Germinal center (tissue), 1 donor: Measurements from ENCODE around the gene MKRN2.
"Not testable (repeated sequence)": the region's sequence is repeated elsewhere in the genome, so short reads cannot be mapped to it uniquely, and the experiment has no call there.

ENCODE experiments used
- DNase-seq: peaks from one replicate; pipeline ENCODE4 v3.0.0; 2012; ENCODE audit warnings: mixed read lengths, low spot score

Gene MKRN2, protein sequence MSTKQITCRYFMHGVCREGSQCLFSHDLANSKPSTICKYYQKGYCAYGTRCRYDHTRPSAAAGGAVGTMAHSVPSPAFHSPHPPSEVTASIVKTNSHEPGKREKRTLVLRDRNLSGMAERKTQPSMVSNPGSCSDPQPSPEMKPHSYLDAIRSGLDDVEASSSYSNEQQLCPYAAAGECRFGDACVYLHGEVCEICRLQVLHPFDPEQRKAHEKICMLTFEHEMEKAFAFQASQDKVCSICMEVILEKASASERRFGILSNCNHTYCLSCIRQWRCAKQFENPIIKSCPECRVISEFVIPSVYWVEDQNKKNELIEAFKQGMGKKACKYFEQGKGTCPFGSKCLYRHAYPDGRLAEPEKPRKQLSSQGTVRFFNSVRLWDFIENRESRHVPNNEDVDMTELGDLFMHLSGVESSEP

DNA sequence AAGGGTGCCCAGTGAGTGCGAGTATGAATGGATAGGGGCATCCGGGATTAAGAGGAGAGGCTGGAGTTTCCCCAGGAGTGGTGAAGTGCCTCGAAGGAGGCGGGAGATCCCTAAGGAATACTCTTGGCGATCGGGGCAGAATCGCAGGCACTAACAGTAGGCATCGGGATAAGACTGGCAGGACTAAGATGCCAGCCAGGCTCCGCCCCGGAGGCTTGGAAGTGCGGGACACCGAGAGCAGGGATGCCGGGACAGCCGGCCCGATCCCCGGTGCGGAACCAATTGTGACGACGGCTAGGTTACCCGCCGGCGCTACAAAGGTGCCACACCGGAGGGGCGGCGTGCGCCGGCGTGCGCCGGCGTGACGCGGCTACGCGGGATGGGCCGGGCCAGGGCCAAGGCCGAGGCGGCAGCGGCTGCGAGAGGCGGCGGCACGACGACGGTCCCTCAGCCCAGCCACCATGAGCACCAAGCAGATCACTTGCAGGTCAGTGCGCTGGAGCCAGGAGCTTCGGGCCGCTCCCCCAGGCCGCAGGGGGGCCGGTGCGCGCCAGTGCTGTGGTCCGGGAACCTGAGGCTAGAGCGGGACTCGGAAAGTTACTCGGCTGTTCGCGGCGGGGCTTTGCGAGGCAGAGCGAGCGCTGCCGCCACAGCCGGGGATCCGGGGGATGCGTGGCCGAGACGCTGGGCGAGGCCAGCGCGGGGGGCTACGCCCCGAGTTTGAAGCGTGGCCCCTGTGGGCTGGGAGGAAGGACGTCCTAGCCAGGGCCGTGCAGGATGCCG, at the start of gene MKRN2:
MKRN2 (plus strand) TSS at position 398 of the 783 bp plus-strand sequence; CDS start at position 462, 64 bp downstream.
- peak; percentile 84 for DNase-seq

GRCh38 chr3:12507591-12508281, 49.2 kb upstream of the MKRN2 start:
- DNase-seq, result no peak

- no peak for DNase-seq
Observed at GRCh38 chr3:12508291-12508700, 48.6 kb upstream of the MKRN2 start.

DNA sequence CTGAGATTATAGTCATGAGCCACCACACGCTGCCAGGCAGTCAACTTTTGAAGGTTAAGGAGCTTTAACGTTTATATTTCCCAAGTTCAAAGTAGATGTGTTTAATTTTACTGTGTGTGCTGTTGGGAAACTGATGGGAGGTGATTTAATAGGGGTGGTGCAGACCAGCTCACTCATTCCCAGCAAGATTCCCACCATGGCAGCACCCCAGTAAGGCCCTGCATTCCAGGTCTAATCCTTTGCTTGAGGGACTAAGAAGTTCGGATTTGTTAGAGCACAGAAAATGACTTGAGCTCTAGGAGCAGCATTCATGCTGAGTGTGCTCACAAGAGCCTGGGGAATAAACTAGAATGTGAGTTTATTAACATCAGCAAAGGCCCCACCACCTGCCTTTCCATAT, 47.4 kb upstream of the MKRN2 start:
- no peak for DNase-seq

DNA sequence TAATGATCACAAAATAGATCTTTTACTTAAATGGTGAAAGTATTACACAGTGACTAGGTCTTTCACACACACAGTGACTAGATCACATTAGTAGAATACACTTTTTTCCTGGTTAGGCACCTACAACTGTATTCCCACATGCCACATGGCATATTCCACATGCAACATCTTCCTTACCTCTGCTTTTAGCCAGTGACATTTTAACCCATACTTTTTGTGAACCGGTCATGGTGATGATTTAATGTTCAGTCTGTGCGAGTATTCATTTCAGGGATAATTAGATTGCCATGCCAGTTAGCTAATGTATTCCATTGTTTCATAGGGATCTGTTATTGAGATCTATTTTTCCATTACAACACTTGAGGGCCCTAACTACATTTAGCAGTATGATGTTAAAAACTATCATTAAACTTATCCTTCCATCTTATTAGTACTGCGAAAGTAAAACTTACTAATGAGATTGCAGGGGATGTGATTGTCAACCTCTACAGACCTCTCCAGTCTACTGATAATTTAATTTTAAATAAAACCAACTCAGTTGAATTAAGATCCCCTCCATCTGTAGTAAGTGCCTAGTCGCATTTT, 44.3 kb upstream of the MKRN2 start:
- no peak for DNase-seq

- DNase-seq, result no peak
Observed at GRCh38 chr3:12513694-12514446, 43.0 kb upstream of the MKRN2 start.

DNA sequence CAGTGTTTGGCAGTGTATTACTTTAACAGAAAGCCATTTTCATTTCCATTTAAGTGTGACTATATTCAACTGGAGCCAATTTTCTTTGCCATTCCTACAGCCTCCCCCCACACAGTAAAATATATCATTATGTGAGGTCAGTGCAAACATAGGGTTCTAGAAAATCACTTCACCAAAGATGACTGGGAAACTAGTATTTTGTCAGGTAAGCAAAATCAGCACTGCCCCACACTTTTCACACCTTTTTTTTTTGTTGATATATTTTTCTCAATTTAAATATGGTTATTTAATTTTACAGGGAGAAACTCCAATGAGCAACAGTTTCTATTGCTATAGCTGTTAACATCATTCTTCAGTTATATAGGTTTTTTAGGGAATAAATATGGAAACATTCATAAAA, 41.3 kb upstream of the MKRN2 start:
- DNase-seq, result no peak

DNA sequence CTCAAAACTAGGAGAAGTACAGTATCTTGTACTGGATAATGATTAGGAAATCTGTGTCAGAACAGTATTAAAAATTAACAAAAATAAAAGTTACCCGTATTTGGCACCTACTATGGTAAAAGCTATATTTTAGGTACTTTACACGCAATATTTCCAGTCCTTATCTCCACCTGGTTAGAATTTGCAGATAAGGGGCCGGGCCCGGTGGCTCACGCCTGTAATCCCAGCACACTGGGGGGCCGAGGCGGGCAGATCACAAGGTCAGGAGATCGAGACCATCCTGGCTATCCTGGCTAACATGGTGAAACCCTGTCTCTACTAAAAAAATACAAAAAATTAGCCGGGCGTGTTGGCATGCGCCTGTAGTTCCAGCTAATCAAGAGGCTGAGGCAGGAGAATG, 40.0 kb upstream of the MKRN2 start:
- DNase-seq, result no peak

DNA sequence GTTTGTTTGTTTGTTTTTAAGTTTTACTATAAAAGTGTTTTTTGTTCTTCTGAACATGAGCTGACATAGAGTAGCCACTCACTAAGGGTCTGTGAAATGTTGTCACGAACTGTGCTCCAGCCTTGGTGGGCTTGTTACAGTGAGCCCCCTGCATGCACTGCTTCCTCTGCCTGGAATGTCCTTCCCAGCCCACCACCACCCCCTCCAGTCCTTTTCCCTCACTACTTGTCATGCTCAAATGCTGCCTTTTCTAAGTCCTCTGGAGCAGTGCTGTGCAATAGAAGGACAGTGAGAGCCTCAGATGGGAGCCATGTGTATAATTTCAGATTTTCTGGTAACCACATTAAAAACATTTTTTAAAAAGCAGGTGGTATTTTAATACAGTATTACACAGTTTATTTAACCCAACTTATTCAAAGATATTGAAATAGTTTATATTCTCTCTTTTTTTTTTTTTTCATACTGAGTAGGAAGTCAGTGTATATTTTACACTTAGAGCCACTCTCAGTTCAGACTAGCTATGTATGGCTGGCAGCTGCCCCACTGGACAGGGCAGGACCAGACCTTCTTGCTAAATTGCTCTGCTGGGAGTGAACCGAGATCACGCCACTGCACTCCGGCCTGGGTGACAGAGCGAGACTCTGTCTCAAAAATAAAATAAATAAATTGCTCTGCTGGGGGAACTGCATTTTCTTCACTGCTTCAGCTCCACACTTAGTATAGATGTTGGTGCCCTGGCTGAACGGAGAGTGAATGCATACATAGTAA, 38.4 kb upstream of the MKRN2 start:
- DNase-seq, result no peak

DNA sequence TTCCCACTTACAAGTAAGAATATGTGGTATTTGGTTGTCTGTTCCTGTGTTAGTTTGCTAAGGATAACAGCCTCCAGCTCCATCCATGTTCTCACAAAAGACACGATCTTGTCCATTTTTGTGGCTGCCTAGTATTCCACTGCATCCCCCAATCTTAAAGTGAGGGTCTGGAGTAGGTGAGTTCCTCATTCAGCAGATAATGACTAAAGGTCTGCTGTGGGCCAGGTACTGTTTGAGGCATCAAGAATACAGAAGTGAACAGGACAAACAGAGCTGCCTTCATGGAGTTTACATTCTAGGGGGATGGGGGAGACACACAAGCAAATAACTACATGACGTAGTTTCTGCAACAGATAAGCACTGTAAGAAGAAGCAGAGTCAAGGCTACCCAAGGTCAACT, 35.9 kb upstream of the MKRN2 start:
- DNase-seq, result no peak

GRCh38 chr3:12522721-12523120, 34.2 kb upstream of the MKRN2 start:
- no peak for DNase-seq

GRCh38 chr3:12527757-12528143, 29.1 kb upstream of the MKRN2 start:
- DNase-seq, result no peak

- no peak for DNase-seq
Observed at GRCh38 chr3:12532182-12532581, 24.7 kb upstream of the MKRN2 start.

GRCh38 chr3:12536423-12536822, 20.5 kb upstream of the MKRN2 start:
- DNase-seq, result no peak

GRCh38 chr3:12541625-12542024, 15.3 kb upstream of the MKRN2 start:
- no peak for DNase-seq

DNA sequence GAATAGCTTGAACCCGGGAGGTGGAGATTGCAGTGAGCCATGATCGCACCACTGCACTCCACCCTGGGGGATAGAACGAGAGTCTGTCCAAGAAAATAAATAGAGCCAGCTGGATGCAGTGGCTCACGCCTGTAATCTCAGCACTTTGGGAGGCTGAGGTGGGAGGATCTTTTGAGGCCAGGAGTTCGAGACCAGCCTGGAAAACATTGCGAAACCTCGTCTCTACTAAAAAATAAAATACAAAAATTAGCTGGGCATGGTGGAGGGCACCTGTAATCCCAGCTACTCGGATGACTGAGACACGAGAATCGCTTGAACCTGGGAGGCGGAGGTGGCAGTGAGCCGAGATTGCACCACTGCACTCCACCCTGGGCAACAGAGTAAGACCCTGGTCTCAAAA, 13.4 kb upstream of the MKRN2 start:
- DNase-seq, result not testable (repeated sequence)

GRCh38 chr3:12544652-12545472, 12.0 kb upstream of the MKRN2 start:
- no peak for DNase-seq

DNA sequence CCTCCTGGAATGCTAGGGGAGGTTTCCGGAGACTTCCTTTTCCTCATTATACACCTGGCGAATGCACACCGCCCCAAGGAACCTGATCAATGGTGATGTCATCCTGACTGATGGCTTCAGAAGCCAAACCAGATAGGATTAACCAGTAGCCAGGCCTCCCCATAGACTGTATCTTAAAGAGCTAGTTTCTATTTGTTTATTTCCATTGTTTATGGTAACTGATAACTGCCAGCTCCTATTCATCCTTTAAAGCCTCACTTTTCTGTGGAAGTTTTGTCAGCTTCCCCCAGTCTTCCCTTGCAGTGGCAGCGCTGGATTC, 11.5 kb upstream of the MKRN2 start, which contains the start of gene MKRN2OS:
MKRN2OS (minus strand) TSS at position 27 of the 319 bp plus-strand sequence. CDS start 35 bp downstream, outside the sequence.
- DNase-seq, result no peak

GRCh38 chr3:12549971-12550760, 6.7 kb upstream of the MKRN2 start:
- DNase-seq, result no peak
